ENCODE measurements around the gene PCBD1.
"Not testable (repeated sequence)": the region's sequence is repeated elsewhere in the genome, so short reads cannot be mapped to it uniquely, and the experiment has no call there.

The PCBD1 gene

DNA sequence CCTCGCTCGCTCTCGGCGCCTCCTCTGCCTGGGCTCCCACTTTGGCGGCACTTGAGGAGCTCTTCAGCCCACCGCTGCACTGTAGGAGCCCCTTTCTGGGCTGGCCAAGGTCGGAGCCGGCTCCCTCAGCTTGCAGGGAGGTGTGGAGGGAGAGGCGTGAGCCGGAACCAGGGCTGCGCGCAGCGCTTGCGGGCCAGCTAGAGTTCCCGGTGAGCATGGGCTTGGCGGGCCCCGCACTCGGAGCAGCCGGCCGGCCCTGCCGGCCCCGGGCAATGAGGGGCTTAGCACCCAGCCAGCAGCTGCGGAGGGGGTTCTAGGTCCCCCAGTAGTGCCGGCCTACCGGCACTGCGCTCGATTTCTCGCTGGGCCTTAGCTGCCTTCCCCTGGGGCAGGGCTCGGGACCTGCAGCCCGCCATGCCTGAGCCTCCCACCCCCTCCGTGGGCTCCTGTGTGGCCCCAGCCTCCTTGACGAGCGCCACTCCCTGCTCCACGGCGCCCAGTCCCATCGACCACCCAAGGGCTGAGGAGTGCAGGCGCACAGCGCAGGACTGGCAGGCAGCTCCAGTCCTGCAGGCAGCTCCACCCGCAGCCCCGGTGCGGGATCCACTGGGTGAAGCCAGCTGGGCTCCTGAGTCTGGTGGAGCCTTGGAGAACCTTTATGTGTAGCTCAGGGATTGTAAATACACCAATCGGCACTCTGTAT, 26.7 kb downstream of the PCBD1 start:
- not testable (repeated sequence) for DNase-seq

DNA sequence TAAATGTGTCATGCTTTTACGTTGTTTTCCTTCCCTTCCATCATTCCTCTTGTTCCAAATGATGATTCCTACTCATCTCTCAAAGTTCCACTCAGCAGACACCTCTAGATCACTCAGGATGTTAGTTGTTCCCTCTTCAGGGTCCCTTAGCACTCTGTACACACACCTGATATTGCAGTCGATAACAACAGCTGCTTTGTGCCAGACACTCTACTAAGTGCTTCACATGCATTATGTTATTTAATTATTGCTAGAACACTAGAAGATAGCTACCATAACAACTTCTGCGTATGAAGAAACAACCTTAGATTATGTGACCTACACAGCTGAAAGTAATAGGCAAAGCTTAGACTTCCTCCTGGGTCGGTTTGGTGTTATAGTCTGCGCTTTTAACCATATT, 29.6 kb downstream of the PCBD1 start:
- no peak for DNase-seq

DNA sequence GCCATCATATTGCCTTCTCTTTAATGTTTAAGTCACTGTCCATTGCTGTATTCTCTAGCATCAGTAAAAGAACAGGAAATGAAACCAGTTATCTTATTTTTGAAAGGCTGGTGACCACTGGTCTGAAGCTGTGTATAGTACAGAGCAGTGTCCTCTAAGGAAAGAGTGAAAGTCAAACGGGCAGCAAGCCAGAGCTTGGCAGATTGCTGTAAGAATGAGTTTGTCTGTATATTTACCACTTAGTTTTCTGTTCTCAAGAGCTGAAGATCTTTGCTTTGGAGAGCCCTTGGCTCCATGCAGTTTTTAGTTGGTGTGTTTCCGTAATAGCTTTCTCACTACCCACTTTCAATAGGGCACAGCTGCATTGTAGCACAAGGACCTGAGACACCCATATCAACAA, 31.9 kb downstream of the PCBD1 start:
- no peak for DNase-seq

DNA sequence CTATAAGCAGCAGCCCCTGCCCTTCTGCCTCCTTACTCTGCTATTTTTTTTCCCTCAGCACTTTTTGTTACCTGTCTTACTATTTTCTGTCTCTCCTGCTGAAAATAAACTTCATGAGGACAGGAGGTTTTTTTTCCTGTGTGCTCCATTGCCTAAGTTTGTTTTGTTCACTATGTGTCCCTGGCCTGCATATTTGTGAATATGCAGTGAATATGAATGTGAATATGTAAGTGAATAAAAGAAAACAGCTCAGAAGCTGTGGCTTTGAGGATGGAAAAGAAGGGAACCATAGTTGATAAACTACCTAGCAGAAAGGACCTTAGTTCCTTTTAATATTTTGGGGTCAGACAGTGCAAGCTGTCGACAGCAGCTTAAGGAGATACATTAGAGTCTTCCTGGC, 34.9 kb downstream of the PCBD1 start:
- no peak for DNase-seq

DNA sequence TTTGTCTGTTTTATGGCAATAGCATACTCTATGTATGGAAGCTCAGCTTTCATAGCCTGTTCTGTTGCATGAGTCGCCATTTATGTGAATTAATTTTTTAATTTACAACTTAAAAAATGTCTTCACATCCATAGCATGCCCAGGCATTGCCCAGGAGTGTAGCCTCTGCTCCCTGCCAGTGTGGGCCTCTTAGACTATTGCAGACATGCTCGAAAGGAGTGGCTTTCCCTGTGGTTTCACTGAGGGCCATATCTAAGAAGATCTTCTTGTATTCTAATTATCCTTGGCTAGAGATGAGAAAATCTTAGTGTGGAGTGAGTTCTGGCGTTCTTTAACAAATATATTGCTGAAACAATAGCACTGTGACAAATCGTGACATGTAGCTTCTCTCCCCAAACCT, 35.3 kb downstream of the PCBD1 start:
- no peak for DNase-seq

DNA sequence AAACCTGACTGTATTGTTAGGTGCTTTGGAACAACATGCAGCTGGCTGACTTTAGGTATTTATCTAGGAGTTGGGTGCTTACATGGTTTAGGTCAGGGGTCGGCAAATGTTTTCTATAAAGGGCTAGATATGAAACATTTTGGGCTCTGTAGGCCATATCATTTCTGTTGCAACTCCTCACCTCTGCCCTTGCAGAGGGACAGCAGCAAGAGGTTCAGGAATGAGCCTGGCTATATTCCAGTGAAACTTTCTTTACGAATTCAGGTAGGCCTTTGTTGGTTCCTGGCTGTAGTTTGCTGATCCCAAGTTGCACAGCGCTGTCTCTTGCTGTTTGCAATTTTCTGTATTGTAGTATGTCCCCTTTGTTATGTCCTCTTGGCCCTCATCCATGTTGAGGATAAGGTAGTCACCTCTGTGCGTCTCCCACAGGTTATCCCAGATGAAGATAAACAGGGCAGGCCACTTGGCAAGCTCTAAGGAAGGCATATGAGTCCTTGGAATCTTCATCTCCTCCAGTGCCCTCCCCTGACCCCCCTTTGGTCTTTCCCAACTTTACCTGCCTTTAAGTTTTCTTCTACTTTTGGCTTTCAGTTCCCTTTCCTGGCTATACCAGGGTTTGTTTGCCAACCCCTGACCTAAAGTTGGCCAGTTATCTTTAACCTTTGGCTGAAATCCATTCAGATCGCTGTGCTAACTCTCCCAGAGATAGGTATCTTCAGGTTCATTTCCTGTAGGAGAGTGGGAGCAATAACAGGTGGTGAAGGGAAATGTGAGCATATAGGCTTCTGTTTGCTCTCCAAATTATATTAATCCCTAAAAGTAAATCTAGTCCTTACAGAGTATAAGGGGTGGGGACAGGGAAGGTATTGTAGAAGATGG, 36.5 kb downstream of the PCBD1 start:
- no peak for DNase-seq

DNA sequence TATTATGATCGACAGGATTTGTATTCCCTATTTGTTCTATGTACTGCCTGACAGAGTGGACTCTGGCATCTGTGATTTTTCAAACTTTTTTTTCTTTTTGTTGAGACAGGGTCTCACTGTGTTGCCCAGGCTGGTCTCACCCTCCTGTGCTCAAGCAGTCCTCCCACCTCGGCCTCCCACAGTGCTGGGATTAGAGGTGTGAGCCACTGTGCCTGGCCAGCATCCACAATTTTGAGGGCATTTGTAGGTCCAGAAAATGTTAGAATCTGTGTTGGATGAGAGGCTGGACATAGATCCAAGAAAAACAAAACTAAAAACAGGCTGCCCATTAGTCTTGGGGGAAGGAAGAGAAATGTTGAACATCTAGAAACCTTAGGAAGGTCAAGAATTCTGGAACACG, 38.3 kb downstream of the PCBD1 start:
- DNase-seq: no peak

DNA sequence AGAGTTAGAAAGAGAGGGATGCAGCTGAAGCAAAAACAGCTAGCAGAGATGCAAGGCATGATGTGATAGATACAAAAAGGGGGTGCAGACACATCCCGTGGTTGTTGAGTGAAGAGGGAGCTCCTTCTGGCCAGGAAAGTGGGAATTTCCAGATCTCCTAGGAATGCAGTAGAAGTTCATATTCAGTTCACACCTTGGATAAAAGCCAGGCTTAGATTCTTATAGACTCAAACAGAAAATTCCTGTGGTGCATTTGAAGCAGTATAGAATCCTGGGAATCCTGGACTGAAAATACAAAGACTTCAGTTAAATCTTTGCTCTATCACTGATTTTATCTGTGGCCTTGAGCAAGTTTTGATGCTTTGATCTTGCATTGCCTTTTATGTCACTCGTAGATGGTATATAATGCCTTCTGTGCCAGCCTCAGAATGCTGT, 38.8 kb downstream of the PCBD1 start:
- DNase-seq: no peak

DNA sequence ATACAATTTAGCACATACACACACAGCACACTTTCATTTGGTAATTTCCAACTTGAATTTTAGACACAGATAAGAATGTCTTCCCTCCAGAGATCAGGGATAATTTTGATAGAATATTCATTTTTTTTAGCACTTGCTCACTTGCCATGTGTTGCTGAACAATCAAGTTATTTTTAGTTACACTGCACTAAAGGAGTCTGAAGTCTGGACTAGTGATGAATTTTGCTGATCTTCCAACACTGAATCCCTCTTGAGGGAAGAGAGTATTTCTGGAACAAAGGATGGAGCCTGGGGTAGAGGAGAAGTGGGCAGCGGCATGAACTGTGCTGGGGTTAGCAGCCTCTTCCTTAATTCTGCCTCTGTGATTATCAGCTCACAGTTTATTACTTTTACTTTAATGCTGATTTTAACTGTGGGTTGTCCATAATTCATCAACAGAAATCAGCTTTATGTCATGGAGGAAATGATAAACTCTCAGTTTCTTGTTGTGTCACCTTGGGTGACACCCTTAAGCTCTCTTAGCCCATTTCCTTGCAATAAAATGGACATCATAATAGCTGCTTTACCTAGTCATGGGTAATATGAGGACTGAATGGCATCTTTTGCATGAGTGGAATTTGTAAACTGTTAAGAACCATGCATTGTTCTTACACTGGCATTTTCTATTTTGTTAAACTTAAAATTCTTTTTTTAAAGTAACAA, 40.6 kb downstream of the PCBD1 start:
- DNase-seq: no peak

DNA sequence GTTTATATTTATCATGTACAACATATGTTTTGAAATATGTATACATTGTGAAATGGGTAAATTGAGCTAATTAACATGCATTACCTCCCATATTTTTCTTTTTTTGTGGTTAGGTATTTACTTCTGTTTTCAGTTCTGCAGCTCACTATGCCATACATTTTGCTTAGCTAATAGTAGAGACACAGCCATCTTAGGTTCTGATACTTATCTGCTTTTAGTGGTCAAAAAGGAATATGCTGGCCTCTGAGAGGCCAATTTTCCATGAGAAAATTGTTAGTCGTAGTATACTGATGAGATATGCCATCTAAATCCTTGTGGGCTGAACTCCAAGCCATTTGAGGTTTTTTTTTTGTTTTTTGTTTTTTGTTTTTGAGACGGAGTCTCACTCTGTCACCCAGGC, 41.6 kb downstream of the PCBD1 start:
- no peak for DNase-seq

DNA sequence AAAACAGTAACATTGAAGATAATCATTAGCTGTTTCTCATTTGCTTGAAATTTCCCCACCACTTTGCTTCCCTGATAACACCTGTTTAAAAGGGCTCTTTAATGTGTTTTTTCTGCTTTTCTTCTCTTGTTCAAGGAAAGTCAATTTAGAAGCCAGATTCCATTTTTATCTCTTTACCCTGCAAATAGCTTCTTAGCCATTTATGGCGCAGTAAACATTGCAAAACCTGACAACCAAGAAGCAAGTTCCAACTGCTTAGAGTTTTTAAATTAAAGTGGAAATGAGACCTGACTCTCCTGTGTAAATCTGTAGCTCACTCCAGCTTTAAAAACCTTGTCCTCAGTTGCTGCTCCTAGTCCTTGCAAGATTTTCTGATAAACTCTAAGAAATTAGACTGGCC, 42.5 kb downstream of the PCBD1 start:
- no peak for DNase-seq

DNA sequence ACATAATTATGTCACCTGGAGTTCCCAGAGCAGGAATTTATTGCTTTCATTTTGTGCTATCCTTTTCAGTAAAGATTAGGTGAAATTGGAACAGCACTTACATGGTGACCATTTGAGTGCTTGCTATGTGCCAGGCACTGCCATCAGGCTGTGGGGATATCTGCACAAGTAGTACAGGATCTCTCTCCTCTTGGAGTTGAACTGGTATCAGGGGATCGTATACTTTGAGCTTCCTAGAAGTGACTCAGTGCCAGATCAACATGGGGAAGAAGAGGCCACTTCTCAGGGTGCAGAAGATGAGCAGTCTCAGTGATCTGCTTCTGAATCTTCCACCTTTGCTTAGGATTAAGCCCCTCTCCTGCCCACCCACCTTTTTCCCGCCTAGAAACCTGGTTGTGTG, 43.1 kb downstream of the PCBD1 start:
- DNase-seq: no peak

DNA sequence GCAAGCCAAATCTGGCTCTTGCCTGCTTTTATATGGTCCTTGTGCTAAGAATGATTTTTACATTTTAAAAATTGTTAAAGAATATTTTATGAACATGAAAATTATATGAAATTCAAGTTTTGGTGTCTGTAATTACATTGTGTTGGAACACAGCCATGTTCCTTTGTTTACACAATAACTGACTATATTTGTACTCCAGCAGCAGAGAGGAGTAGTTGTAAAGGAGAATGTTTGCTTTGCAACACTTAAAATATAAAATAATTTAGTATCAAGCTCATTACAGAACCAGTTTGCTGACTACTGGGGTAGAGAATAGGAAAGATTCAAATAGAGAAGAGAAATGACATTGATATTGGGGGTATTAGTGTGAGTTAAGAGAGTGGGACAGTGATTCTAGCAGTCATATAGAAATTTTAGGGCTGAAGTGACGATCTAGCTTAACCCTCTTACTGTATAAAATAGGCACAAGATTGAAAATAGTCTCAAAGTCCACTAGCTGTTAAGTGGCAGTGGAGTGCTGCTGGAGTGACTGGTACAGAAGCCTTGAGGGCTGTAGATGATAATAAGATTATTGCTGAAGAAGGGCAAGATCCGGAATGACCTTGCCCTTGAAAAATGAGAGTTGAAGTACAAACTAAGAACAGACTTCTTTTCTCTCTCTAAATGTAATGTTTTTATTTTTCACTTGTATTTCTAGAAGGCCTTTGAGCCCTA, 44.4 kb downstream of the PCBD1 start:
- no peak for DNase-seq

DNA sequence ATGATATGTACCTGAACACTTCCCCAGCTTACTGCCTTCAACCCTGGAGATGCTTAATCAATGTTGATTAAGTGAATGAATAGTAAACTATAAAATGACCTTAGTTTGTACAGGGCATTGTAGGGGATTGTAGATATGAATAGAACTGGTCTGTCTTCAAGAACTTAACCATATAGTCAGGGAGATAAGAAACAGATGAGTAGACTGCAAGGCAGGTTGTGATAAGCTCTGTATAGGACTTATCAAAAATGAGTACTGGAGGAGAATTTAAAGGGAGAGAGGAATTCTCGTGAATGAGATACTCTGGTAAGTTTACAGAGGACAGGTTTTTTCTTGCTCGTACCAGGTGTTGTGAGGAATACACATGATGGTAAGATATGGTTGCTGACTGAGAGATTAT, 45.0 kb downstream of the PCBD1 start:
- no peak for DNase-seq

DNA sequence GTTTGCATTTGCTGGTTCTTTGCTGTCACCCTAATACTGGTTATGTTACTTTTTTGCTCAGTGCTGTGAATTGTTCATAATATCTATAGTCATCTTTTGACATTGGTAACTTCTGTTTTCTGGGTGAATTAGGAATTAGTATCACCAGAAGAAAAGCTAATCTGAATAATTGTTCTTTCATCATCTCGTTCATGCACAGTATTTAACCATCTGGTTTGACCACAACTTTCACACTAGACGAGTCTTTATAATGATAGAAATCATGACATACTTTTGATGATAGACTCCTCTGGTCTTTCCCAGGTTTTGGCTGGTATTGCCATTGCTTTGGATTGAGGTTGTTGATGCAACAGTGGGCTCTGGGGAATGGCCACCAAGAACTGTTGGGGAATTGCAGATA, 47.5 kb downstream of the PCBD1 start:
- DNase-seq: no peak

DNA sequence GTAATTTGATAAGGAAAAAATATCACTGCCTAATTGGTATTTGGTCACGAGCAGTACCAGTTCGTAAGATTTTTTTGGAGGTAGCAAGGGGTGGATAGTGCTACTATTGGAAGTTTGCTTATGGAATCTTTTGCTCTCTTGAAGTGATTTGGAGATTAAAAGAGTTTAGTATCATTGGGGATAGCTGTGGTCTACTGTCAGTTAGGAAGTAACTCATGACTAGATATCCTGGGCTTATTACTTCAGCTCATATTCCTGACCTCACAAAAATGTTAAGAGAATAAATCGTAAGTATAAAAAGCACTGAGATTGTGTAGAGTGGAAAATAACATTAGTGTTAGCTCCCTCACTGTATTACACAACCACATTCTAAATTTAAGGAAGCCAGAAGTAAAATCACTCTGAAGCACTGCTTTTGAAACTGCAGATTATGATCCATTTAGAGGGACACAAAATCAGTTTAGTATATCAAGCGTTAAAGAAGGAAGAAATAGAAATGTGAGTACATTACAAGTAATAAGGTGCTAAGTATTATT, 50.0 kb downstream of the PCBD1 start:
- DNase-seq: no peak

DNA sequence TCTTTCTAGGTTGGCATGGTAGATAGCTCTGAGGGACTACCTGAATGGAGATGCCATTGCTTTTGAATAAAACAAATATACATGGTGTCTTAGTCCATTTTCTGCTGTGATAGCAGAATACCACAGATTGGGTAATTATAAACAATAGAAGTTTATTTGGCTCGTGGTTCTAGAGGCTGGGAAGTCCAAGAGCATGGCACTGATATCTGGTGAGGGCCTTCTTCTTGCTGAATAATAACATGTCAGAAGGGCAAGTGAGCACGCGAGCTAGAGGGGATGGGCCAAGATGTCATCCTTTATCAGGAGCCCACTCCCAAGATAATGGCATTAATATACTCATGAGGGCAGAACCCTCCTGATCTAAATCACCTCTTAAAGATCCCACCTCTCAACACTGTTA, 50.7 kb downstream of the PCBD1 start:
- DNase-seq: no peak

DNA sequence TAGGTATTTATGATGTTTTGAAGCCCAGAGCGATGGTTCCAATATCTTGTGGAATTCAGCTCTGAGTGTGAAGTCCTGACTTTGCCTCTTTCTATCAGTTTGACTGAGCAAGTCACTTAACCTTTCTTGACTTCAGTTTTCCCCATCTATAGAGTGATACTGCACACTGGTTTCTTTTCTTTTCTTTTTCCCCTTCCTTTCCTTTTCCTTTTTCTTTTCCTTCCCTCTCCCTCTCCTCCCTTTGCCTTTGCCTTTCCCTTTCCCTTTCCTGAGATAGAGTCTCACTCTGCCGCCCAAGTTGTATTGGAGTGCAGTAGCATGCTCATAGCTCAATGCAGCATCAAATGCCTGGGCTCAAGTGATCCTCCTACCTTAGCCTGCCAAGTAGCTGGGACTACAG, 52.0 kb downstream of the PCBD1 start:
- no peak for DNase-seq

DNA sequence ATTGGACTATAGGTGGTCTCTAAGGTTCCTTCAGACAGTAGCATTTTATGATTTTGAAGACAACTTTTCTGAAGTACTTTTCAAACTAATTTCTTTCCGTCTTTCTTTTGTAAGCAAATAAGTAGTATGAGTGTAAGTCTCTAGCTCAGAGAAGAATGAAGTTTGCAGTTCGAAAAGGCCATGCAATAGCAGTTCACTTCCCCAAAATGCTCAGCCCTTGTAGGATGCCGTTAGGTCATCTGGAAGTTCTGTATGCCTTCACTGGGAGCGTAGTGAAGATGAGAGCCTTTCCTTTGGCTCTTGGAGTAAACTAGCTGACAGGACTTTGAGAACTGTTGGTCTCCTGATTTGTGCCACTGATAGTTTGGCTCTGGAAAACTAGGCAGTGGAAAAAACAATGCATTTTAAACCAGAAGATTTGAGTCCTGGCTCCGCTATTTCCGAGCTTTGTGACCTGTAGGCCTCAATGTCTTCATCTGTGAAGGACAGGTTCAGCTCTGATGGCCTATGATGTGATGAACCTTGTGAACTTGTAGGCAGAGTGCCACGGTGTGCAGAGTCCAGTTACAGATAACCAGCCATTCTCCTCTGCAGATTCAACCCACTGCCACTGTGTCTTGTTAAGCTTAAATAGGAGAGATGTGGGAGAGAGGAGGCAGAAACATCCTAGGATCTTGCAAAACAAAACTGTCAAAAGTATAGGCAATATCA, 53.8 kb downstream of the PCBD1 start:
- DNase-seq: no peak

DNA sequence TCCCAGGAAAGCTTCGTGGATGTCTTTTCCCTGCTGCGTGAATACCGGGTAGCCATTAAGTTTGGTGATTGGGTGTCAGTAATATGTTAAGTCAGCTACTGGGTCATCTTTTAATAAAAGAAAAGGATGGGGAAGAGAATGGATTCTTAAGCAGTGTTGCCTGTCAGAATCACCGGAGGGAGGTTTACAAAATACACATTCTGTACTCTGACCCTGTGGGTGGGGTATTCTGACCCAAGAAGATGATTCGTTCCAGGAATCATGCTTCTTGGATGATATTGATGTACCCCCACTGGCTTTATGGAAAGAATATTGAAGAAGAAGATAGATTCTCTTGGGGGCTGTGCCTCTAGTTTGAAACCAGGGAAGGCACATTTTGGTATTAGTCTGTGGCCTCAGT, 54.3 kb downstream of the PCBD1 start:
- no peak for DNase-seq

DNA sequence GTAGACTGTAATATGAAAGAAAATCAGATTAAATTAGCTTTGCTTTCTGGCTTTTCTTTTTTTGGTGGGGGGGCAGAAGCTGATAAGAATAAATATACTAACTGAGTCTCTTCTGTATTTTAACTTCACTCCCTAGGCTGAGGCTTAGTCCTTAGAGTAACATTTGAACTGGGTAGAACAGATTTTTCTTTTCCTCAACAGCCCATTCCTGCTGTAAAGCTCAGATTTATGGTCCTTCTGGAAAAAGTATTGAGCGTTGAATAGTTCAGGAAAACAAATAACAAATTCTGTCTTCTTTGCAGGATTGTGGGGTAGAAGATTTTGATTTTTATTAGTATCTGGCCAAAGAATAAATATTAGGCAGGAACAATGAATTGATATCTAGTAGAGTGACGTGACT, 54.8 kb downstream of the PCBD1 start:
- DNase-seq: no peak
